ENCODE data around the gene TRIM44.

DNA sequence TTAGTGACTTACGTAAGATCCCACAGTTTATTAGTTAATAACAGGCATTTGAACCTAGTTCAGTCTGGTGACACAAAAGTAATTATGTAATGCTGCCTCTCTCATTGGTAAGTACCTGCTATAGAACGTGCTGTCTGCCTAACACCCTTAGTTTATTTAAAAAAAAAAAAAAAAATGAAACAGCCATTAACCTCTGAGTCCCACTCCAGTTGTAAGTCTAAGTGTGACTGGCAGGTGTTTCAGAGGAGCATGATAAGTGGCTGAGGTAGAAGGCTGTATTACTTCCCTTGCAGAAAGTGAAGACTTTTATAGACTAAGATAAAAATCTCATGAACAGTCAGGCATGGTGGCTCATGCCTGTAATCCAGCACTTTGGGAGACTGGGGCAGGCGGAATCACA lies 140.5 kb downstream of the TRIM44 start:
- TF ChIP-seq, protein P1, sequence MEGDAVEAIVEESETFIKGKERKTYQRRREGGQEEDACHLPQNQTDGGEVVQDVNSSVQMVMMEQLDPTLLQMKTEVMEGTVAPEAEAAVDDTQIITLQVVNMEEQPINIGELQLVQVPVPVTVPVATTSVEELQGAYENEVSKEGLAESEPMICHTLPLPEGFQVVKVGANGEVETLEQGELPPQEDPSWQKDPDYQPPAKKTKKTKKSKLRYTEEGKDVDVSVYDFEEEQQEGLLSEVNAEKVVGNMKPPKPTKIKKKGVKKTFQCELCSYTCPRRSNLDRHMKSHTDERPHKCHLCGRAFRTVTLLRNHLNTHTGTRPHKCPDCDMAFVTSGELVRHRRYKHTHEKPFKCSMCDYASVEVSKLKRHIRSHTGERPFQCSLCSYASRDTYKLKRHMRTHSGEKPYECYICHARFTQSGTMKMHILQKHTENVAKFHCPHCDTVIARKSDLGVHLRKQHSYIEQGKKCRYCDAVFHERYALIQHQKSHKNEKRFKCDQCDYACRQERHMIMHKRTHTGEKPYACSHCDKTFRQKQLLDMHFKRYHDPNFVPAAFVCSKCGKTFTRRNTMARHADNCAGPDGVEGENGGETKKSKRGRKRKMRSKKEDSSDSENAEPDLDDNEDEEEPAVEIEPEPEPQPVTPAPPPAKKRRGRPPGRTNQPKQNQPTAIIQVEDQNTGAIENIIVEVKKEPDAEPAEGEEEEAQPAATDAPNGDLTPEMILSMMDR (IDR thresholded peaks at IDR 0.05), result no peak
- TF ChIP-seq POLR2A (IDR thresholded peaks at IDR 0.05), result no peak
- no peak for TF ChIP-seq POLR2AphosphoS5 (IDR thresholded peaks at IDR 0.05)
